Measurements from ENCODE around the gene FAM174B.

FAM174B gene

DNA sequence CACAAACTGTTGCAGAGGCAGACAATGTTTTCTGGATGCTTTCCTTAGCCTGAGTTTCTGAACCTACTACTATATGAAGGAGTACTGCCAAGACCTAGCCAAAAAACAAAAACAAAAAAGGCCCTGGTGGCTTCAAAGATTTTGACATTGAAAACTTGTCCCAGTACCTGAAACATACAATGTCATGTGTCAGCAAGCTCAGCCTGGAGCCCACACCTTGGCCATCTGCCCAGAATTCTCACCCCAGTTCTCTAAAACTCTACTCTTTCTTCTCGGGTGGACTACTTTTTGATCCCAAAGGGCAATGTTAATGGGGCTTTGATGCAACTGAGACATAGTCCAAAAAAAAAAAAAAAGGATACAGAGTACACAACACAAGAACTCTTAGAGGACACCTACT is 81.4 kb downstream of the FAM174B start:
- TF ChIP-seq NFIC (IDR thresholded peaks at IDR 0.05) (no peak), TAF1 (IDR thresholded peaks at IDR 0.05; ENCODE audit: low read depth) (no peak), FOXM1 (IDR thresholded peaks at IDR 0.05; ENCODE audit: borderline replicate concordance, low read depth) (no peak), YY1 (IDR thresholded peaks at IDR 0.05; ENCODE audit: low read depth) (no peak), EGR1 (IDR thresholded peaks at IDR 0.05) (no peak), TEAD4 (IDR thresholded peaks at IDR 0.05) (no peak), CEBPB (IDR thresholded peaks at IDR 0.05) (no peak), TCF12 (IDR thresholded peaks at IDR 0.05; ENCODE audit: low read depth) (no peak), CREB1 (IDR thresholded peaks at IDR 0.05; ENCODE audit: low read depth) (no peak)
- TF ChIP-seq, protein P1, sequence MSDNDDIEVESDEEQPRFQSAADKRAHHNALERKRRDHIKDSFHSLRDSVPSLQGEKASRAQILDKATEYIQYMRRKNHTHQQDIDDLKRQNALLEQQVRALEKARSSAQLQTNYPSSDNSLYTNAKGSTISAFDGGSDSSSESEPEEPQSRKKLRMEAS (IDR thresholded peaks at IDR 0.05) = no peak
- TF ChIP-seq, protein P2, sequence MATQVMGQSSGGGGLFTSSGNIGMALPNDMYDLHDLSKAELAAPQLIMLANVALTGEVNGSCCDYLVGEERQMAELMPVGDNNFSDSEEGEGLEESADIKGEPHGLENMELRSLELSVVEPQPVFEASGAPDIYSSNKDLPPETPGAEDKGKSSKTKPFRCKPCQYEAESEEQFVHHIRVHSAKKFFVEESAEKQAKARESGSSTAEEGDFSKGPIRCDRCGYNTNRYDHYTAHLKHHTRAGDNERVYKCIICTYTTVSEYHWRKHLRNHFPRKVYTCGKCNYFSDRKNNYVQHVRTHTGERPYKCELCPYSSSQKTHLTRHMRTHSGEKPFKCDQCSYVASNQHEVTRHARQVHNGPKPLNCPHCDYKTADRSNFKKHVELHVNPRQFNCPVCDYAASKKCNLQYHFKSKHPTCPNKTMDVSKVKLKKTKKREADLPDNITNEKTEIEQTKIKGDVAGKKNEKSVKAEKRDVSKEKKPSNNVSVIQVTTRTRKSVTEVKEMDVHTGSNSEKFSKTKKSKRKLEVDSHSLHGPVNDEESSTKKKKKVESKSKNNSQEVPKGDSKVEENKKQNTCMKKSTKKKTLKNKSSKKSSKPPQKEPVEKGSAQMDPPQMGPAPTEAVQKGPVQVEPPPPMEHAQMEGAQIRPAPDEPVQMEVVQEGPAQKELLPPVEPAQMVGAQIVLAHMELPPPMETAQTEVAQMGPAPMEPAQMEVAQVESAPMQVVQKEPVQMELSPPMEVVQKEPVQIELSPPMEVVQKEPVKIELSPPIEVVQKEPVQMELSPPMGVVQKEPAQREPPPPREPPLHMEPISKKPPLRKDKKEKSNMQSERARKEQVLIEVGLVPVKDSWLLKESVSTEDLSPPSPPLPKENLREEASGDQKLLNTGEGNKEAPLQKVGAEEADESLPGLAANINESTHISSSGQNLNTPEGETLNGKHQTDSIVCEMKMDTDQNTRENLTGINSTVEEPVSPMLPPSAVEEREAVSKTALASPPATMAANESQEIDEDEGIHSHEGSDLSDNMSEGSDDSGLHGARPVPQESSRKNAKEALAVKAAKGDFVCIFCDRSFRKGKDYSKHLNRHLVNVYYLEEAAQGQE (IDR thresholded peaks at IDR 0.05; ENCODE audit: low read depth) = no peak
- TF ChIP-seq, protein P3, sequence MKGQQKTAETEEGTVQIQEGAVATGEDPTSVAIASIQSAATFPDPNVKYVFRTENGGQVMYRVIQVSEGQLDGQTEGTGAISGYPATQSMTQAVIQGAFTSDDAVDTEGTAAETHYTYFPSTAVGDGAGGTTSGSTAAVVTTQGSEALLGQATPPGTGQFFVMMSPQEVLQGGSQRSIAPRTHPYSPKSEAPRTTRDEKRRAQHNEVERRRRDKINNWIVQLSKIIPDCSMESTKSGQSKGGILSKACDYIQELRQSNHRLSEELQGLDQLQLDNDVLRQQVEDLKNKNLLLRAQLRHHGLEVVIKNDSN (IDR thresholded peaks at IDR 0.05) = no peak

DNA sequence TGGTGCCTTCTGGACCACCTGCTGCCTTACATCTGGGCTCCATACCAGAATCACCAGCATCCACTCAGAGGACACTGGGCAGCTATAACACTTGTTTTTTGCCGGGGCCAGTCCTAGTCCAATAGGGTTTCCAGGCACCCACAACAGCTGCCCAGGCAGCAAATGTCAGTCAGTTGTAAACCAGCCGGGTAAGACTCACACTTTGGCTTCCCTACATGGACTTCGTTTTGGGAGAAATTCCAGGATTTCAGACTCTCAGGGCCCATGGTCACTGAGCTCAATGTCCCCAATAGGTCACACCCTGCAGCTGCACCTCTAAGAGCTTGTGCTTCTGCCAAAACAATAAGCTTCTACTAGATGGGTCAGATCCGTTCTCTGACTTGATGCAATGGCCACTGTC is 83.8 kb downstream of the FAM174B start:
- no peak for TF ChIP-seq ZBTB7A (IDR thresholded peaks at IDR 0.05; ENCODE audit: low read depth)
- no peak for TF ChIP-seq YY1 (IDR thresholded peaks at IDR 0.05; ENCODE audit: low read depth)

DNA sequence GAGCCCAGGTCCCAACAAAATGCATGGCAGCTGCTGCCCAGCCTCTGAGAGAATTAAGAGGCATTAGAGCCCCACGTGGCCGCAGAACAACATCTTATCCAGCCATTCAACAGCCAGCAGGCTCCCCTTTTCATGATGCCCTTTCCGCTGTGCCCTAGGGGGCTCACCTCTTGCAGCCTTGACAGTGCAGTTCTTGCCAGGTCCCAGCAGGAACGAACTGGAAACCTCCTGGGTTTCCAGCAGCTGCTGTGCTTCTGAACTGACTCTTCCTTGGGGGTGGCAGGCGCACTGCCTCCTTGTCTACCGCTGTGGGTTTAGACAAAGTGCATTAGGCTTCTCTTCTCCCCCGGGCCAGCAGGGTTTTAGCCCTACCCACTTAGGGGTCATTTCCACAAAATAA is 85.2 kb downstream of the FAM174B start:
- TF ChIP-seq NFIC (IDR thresholded peaks at IDR 0.05) (no peak), RAD21 (IDR thresholded peaks at IDR 0.05; ENCODE audit: low read depth) (no peak), EGR1 (IDR thresholded peaks at IDR 0.05) (no peak), CREB1 (IDR thresholded peaks at IDR 0.05; ENCODE audit: low read depth) (no peak), FOXM1 (IDR thresholded peaks at IDR 0.05; ENCODE audit: borderline replicate concordance, low read depth) (no peak), CEBPB (IDR thresholded peaks at IDR 0.05) (no peak), EP300 (IDR thresholded peaks at IDR 0.05; ENCODE audit: borderline replicate concordance) (no peak), ZBTB7A (IDR thresholded peaks at IDR 0.05; ENCODE audit: low read depth) (no peak), YY1 (IDR thresholded peaks at IDR 0.05; ENCODE audit: low read depth) (no peak), TAF1 (IDR thresholded peaks at IDR 0.05; ENCODE audit: low read depth) (no peak), TCF12 (IDR thresholded peaks at IDR 0.05; ENCODE audit: low read depth) (no peak), TEAD4 (IDR thresholded peaks at IDR 0.05) (no peak)
- TF ChIP-seq, protein P3 (IDR thresholded peaks at IDR 0.05) = no peak
- TF ChIP-seq, protein P1 (IDR thresholded peaks at IDR 0.05) = no peak
- TF ChIP-seq, protein P2 (IDR thresholded peaks at IDR 0.05; ENCODE audit: low read depth) = no peak

DNA sequence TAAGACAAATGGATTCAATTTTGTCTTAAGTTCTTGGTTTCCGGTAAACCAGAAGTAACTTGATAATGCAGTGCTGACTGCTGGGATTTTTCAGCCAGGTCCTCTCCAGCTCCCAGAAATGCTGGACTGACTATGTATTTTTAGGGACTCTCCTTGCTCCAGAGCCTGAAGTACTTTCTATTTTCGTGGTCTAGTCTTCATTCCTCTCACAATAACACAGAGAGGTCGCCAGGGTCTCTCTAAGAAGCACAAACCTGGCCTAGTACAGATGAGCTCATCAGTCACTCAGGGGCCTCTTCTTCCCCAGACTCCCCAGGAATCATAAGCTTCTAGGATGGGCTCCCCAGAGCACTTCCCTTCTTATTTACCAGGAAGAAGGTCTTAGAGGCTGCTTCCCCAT is 85.8 kb downstream of the FAM174B start:
- TF ChIP-seq TAF1 (IDR thresholded peaks at IDR 0.05; ENCODE audit: low read depth) (no peak), YY1 (IDR thresholded peaks at IDR 0.05; ENCODE audit: low read depth) (no peak), FOXM1 (IDR thresholded peaks at IDR 0.05; ENCODE audit: borderline replicate concordance, low read depth) (no peak), CEBPB (IDR thresholded peaks at IDR 0.05) (no peak), ZBTB7A (IDR thresholded peaks at IDR 0.05; ENCODE audit: low read depth) (no peak), RAD21 (IDR thresholded peaks at IDR 0.05; ENCODE audit: low read depth) (no peak), TCF12 (IDR thresholded peaks at IDR 0.05; ENCODE audit: low read depth) (no peak), TEAD4 (IDR thresholded peaks at IDR 0.05) (no peak), EP300 (IDR thresholded peaks at IDR 0.05; ENCODE audit: borderline replicate concordance) (no peak), CREB1 (IDR thresholded peaks at IDR 0.05; ENCODE audit: low read depth) (no peak)
- TF ChIP-seq, protein P2 (IDR thresholded peaks at IDR 0.05; ENCODE audit: low read depth) = no peak
- TF ChIP-seq, protein P1 (IDR thresholded peaks at IDR 0.05) = no peak

Measured in Ishikawa (cell line).